HFF-Myc (cell line): ENCODE measurements around the gene SNAP47.

Experiments
- DNase-seq: peaks from one replicate; pipeline ENCODE4 v3.0.0-alpha.2; 2011; ENCODE audit warnings: low read depth; ENCODE audit errors: extremely low read depth
- H3K4me3 ChIP-seq: replicated peaks from 2 replicates; pipeline ENCODE4 v1.5.1; 2011; ENCODE audit warnings: low read depth, mild to moderate bottlenecking, control low read depth, low read length
- CTCF ChIP-seq: IDR thresholded peaks from 2 replicates; pipeline ENCODE4 v1.5.1; 2012; ENCODE audit warnings: mild to moderate bottlenecking, low read depth, low read length, control low read depth; ENCODE audit errors: missing control alignments

SNAP47 gene

GRCh38 chr1:227824204-227824603, 89.0 kb downstream of the SNAP47 start:
- DNase-seq: no peak
- TF ChIP-seq CTCF: no peak
- no peak overlapping the region for H3K4me3 ChIP-seq

GRCh38 chr1:227828786-227829185, 93.6 kb downstream of the SNAP47 start:
- TF ChIP-seq CTCF: no peak
- DNase-seq: no peak
- no peak overlapping the region for H3K4me3 ChIP-seq
